Keratinocyte (primary cell): Measurements from ENCODE around the gene ANKS1B. TPM values are rescaled to one million over a fixed set of nuclear protein-coding genes. Genes with fewer than 3 reads are reported as not detected.

Source experiments
- DNase-seq: peaks from one replicate; pipeline ENCODE4 v3.0.0-alpha.2; 2011; ENCODE audit warnings: low read depth, missing footprints, low spot score
- FAIRE-seq: peaks from 2 replicates; lab custom pipeline; 2011; peaks lifted over from hg19 to GRCh38; lab: Jason Lieb, UNC
- H2AFZ ChIP-seq: 2 replicates; pipeline ENCODE4 v1.6.0; 2012; ENCODE audit warnings: low read length, control low read depth, inconsistent platforms; ENCODE audit not compliant: control insufficient read depth
- H3K27ac ChIP-seq: 2 replicates; pipeline ENCODE4 v1.5.1; 2011; ENCODE audit warnings: low read length; ENCODE audit not compliant: control insufficient read depth, insufficient read depth
- H3K27me3 ChIP-seq: 3 replicates; pipeline ENCODE4 v1.6.0; 2011; ENCODE audit warnings: low read length; ENCODE audit not compliant: control insufficient read depth, insufficient read depth; ENCODE audit errors: extremely low read depth
- H3K36me3 ChIP-seq, 2 experiments: 2 replicates in 1 of 2; 3 replicates in 1 of 2; pipeline ENCODE4 v1.5.1; 2011; ENCODE audit warnings: low read length in 2 of 2, mild to moderate bottlenecking in 1 of 2; ENCODE audit not compliant: control insufficient read depth in 2 of 2, insufficient read depth in 2 of 2; ENCODE audit errors: extremely low read depth in 1 of 2
- H3K4me1 ChIP-seq: 3 replicates; pipeline ENCODE4 v1.5.1; 2011; ENCODE audit warnings: low read length; ENCODE audit not compliant: control insufficient read depth, insufficient read depth; ENCODE audit errors: extremely low read depth
- H3K4me2 ChIP-seq: 3 replicates; pipeline ENCODE4 v1.6.0; 2011; ENCODE audit warnings: low read depth, low read length; ENCODE audit not compliant: control insufficient read depth, insufficient read depth; ENCODE audit errors: extremely low read depth
- H3K4me3 ChIP-seq, 3 experiments: fragments of 200-600 bp in 1 of 3; sonication (generic) in 1 of 3; 2 replicates in 2 of 3; 3 replicates in 1 of 3; pipeline ENCODE4 v1.5.1; 2011 to 2016; ENCODE audit warnings: low read length in 3 of 3, mild to moderate bottlenecking in 3 of 3, control low read depth in 2 of 3, inconsistent platforms in 1 of 3, low read depth in 1 of 3, mixed read lengths in 1 of 3, mixed run types in 1 of 3, moderate library complexity in 1 of 3; ENCODE audit not compliant: control insufficient read depth in 2 of 3, insufficient read depth in 2 of 3; ENCODE audit errors: extremely low read depth in 1 of 3
- H3K79me2 ChIP-seq: 2 replicates; pipeline ENCODE4 v1.6.0; 2012; ENCODE audit warnings: low read length; ENCODE audit not compliant: control insufficient read depth, insufficient read depth
- H3K9ac ChIP-seq: 3 replicates; pipeline ENCODE4 v1.6.0; 2011; ENCODE audit warnings: low read length; ENCODE audit not compliant: control insufficient read depth, insufficient read depth; ENCODE audit errors: extremely low read depth
- H3K9me1 ChIP-seq: 3 replicates; pipeline ENCODE4 v1.6.0; 2011; ENCODE audit warnings: low read length; ENCODE audit not compliant: control insufficient read depth, insufficient read depth; ENCODE audit errors: extremely low read depth
- H3K9me3 ChIP-seq: 2 replicates; pipeline ENCODE4 v1.5.1; 2012; ENCODE audit warnings: low read depth, low read length; ENCODE audit not compliant: control insufficient read depth
- H4K20me1 ChIP-seq: 3 replicates; pipeline ENCODE4 v1.6.0; 2011; ENCODE audit warnings: low read length; ENCODE audit not compliant: control insufficient read depth, insufficient read depth; ENCODE audit errors: extremely low read depth
- EZH2 ChIP-seq: IDR thresholded peaks from one replicate; pipeline ENCODE4 v1.6.1; 2012; ENCODE audit warnings: inconsistent platforms, mild to moderate bottlenecking, low read length, moderate library complexity
- dilution Hi-C: fragments of 300-500 bp; cut with MboI; formaldehyde crosslinking; loops from one replicate; pipeline ENCODE4 v1.7.0; 2020; ENCODE audit warnings: low sequenced_read_pairs; ENCODE audit not compliant: extremely low pct_ligation_motif_present
- polyA plus RNA-seq, 5 experiments: library from polyadenylated mRNA; depleted of rRNA in 3 of 5; stranded (reverse) in 3 of 5; stranded (forward) in 1 of 5; unstranded in 1 of 5; fragments of >200 nt; gene quantifications; 1 replicate in 1 of 5; 2 replicates in 3 of 5; 3 replicates in 1 of 5; pipeline versions ENCODE4 v1.2.1 to v1.2.3, GENCODE V29; 2011 to 2012; ENCODE audit warnings: missing spikeins in 2 of 5, low read depth in 1 of 5, low replicate concordance in 1 of 5
- TF ChIP-seq, protein P1 (sequence below), 3 experiments: IDR thresholded peaks in 1 of 3; conservative IDR thresholded peaks in 1 of 3; optimal IDR thresholded peaks in 1 of 3; 2 replicates in 2 of 3; 3 replicates in 1 of 3; pipeline versions ENCODE3 to v1.5.1; 2011; ENCODE audit warnings: low read length in 3 of 3, mild to moderate bottlenecking in 3 of 3, moderate library complexity in 2 of 3, control low read depth in 1 of 3, inconsistent platforms in 1 of 3; ENCODE audit not compliant: insufficient read depth in 2 of 3; ENCODE audit errors: extremely low read depth in 1 of 3

ANKS1B gene
- polyA plus RNA-seq, 1 donor (not counting 4 experiments of a cell fraction or from before 2014, with no cell fraction given) = not detected

DNA sequence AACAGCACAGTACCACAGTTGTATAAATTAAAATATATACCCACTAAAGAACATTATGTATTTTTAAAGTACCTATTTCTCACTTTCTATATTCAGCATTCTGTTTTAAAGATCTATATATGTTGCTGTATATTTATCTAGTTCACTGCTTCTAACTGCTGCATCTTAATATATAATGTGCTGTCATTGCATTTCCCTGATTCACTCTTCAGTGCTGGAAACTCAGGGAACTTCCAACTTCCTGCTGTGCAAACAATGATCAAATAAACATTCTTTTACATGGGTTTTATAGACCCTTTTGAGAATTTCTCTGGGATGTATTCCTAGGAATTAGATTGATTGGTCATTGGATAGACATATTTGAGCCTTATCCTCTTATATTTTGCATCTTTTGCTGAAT lies 960.5 kb downstream of the ANKS1B start:
- DNase-seq = no peak
- Histone ChIP-seq H3K4me1 (no peaks in the 10 kb centered on the region), H3K36me3 (no peaks in the 10 kb centered on the region), H3K9me3 (no peaks in the 10 kb centered on the region), H3K79me2 (no peaks in the 10 kb centered on the region), H3K27me3 (no peaks in the 10 kb centered on the region), H3K27ac (no peak overlapping the region), H3K9ac (no peak overlapping the region), H3K9me1 (no peaks in the 10 kb centered on the region), H3K4me3 (no peak overlapping the region), H3K4me2 (no peak overlapping the region), H4K20me1 (no peaks in the 10 kb centered on the region), H2AFZ (no peak overlapping the region)
- FAIRE-seq = no peak
- dilution Hi-C loops = no loop called here
- TF ChIP-seq, protein P1, sequence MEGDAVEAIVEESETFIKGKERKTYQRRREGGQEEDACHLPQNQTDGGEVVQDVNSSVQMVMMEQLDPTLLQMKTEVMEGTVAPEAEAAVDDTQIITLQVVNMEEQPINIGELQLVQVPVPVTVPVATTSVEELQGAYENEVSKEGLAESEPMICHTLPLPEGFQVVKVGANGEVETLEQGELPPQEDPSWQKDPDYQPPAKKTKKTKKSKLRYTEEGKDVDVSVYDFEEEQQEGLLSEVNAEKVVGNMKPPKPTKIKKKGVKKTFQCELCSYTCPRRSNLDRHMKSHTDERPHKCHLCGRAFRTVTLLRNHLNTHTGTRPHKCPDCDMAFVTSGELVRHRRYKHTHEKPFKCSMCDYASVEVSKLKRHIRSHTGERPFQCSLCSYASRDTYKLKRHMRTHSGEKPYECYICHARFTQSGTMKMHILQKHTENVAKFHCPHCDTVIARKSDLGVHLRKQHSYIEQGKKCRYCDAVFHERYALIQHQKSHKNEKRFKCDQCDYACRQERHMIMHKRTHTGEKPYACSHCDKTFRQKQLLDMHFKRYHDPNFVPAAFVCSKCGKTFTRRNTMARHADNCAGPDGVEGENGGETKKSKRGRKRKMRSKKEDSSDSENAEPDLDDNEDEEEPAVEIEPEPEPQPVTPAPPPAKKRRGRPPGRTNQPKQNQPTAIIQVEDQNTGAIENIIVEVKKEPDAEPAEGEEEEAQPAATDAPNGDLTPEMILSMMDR (optimal IDR thresholded peaks at IDR 0.05 in 1 of 3, IDR thresholded peaks at IDR 0.05 in 1 of 3, conservative IDR thresholded peaks at IDR 0.05 in 1 of 3; ENCODE audit: extremely low read depth in 1 of 3, insufficient read depth in 2 of 3, low read length in 3 of 3) = no peak
- TF ChIP-seq EZH2 = no peak

DNA sequence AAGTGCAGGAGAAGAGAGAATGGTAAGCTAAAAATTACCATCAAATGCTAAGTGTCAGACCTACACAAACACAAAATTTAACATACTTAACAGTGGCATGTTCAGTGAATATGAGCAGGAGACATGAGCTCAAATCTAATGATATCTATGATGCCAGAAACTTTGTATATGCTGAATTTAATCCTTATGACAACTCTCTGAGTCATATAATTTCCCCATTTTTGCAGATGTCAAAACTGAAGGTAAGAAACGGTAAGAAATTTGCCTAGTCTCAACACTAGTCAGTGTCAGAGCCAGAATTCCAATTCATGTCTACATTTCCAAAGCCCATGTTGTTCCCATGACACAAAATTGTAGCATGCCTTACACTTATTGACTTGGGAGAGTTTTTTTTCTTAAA lies 963.9 kb downstream of the ANKS1B start:
- H3K4me1 ChIP-seq = no peaks in the 10 kb centered on the region
- H3K9ac ChIP-seq = no peak overlapping the region
- no peak overlapping the region for H2AFZ ChIP-seq
- H3K27ac ChIP-seq = no peak overlapping the region
- no peaks in the 10 kb centered on the region for H3K79me2 ChIP-seq
- no peaks in the 10 kb centered on the region for H3K36me3 ChIP-seq
- TF ChIP-seq, protein P1 (optimal IDR thresholded peaks at IDR 0.05 in 1 of 3, IDR thresholded peaks at IDR 0.05 in 1 of 3, conservative IDR thresholded peaks at IDR 0.05 in 1 of 3; ENCODE audit: extremely low read depth in 1 of 3, insufficient read depth in 2 of 3, low read length in 3 of 3) = no peak
- TF ChIP-seq EZH2 = no peak
- H3K27me3 ChIP-seq = no peaks in the 10 kb centered on the region
- H3K4me3 ChIP-seq = no peak overlapping the region
- DNase-seq = no peak
- no peaks in the 10 kb centered on the region for H4K20me1 ChIP-seq
- no peak overlapping the region for H3K4me2 ChIP-seq
- no peak for FAIRE-seq
- no peaks in the 10 kb centered on the region for H3K9me1 ChIP-seq
- no peaks in the 10 kb centered on the region for H3K9me3 ChIP-seq
- dilution Hi-C loops = no loop called here
